Effector CD8-positive, alpha-beta T cell (primary cell): ENCODE results near the gene CETN3.
A peak's percentile ranks its signal among the peaks of the same experiment; 100 is the strongest.

Experiments used
- DNase-seq: peaks from one replicate; lab custom pipeline; 2025; lab: John Stamatoyannopoulos, UW
- total RNA-seq, 4 experiments: gene quantifications; one replicate each; lab custom pipeline; 2026; lab: John Stamatoyannopoulos, UW

CETN3 gene
- total RNA-seq: 8.0 to 13.6 (median 10.9) reads per million in 4 experiments

GRCh38 chr5:90409318-90410177 is at the start of gene CETN3:
CETN3 (minus strand) TSS chr5:90409756; CDS start chr5:90409661, 95 bp downstream.
- DNase-seq: peak; percentile 86

- DNase-seq: no peak
Observed at GRCh38 chr5:90446961-90447360, 37.4 kb upstream of the CETN3 start.

- DNase-seq: no peak
Observed at GRCh38 chr5:90440644-90441043, 31.1 kb upstream of the CETN3 start.

GRCh38 chr5:90438100-90438499 is 28.5 kb upstream of the CETN3 start:
- no peak for DNase-seq

- DNase-seq: no peak
Observed at GRCh38 chr5:90437663-90438062, 28.1 kb upstream of the CETN3 start.

GRCh38 chr5:90434116-90434714 is 24.7 kb upstream of the CETN3 start:
- peak; percentile 12 for DNase-seq

- no peak for DNase-seq
Observed at GRCh38 chr5:90424245-90424644, 14.7 kb upstream of the CETN3 start.

- DNase-seq: no peak
Observed at GRCh38 chr5:90421136-90421535, 11.6 kb upstream of the CETN3 start.

GRCh38 chr5:90418214-90418613 is 8.7 kb upstream of the CETN3 start:
- DNase-seq: no peak

GRCh38 chr5:90410178-90410762 is 714 bp upstream of the CETN3 start:
- DNase-seq: no peak

- no peak for DNase-seq
Observed at GRCh38 chr5:90408571-90409317, 812 bp downstream of the CETN3 start.

- DNase-seq: no peak
Observed at GRCh38 chr5:90406466-90406865, 3.1 kb downstream of the CETN3 start.

- DNase-seq: no peak
Observed at GRCh38 chr5:90402521-90403255, 6.9 kb downstream of the CETN3 start.

GRCh38 chr5:90399251-90399650 is 10.3 kb downstream of the CETN3 start:
- no peak for DNase-seq

GRCh38 chr5:90398726-90399125 is 10.8 kb downstream of the CETN3 start:
- DNase-seq: no peak

- DNase-seq: no peak
Observed at GRCh38 chr5:90395005-90395404, 14.6 kb downstream of the CETN3 start.

GRCh38 chr5:90390928-90391327 is 18.6 kb downstream of the CETN3 start:
- DNase-seq: no peak

GRCh38 chr5:90390326-90390725 is 19.2 kb downstream of the CETN3 start:
- no peak for DNase-seq

GRCh38 chr5:90387508-90387907 is 22.0 kb downstream of the CETN3 start:
- no peak for DNase-seq

- no peak for DNase-seq
Observed at GRCh38 chr5:90386099-90386710, 23.4 kb downstream of the CETN3 start.

- no peak for DNase-seq
Observed at GRCh38 chr5:90384389-90384788, 25.2 kb downstream of the CETN3 start.
